RWPE2 (cell line): ENCODE measurements around the gene OSBPL10.
"Not testable (repeated sequence)": the region's sequence is repeated elsewhere in the genome, so short reads cannot be mapped to it uniquely, and the experiment has no call there.

Experiments
- ATAC-seq: fragments of 200-7000 bp; cut with Tn5 transposase; 3 replicates; pipeline ENCODE4 v1.9.1; 2021; ENCODE audit warnings: low read depth
- DNase-seq: peaks from one replicate; pipeline ENCODE4 v3.0.0-alpha.2; 2020; ENCODE audit warnings: low spot score
- H3K27ac ChIP-seq: fragments of 450-650 bp; 2 replicates; pipeline ENCODE4 v1.5.1; 2017; ENCODE audit warnings: mild to moderate bottlenecking; ENCODE audit not compliant: poor library complexity, severe bottlenecking
- H3K27me3 ChIP-seq: fragments of 250-450 bp; sonication (Bioruptor Pico); 2 replicates; pipeline ENCODE4 v1.5.1; 2021; ENCODE audit warnings: mild to moderate bottlenecking, moderate library complexity; ENCODE audit not compliant: insufficient read depth, poor library complexity, severe bottlenecking
- H3K36me3 ChIP-seq: fragments of 250-450 bp; sonication (Bioruptor Pico); 2 replicates; pipeline ENCODE4 v1.5.1; 2020; ENCODE audit warnings: low read depth, mild to moderate bottlenecking, moderate library complexity
- H3K4me1 ChIP-seq: fragments of 250-450 bp; sonication (Bioruptor Pico); 2 replicates; pipeline ENCODE4 v1.5.1; 2021; ENCODE audit warnings: mild to moderate bottlenecking, moderate library complexity; ENCODE audit not compliant: insufficient read depth, poor library complexity, severe bottlenecking
- H3K4me3 ChIP-seq: fragments of 250-450 bp; sonication (Bioruptor Pico); 2 replicates; pipeline ENCODE4 v1.5.1; 2021; ENCODE audit warnings: mild to moderate bottlenecking, moderate library complexity; ENCODE audit not compliant: severe bottlenecking
- H3K9me3 ChIP-seq: fragments of 250-450 bp; sonication (Bioruptor Pico); 2 replicates; pipeline ENCODE4 v1.5.1; 2021; ENCODE audit warnings: mild to moderate bottlenecking, moderate library complexity; ENCODE audit not compliant: severe bottlenecking
- CTCF ChIP-seq: fragments of 450-650 bp; IDR thresholded peaks from one replicate; pipeline ENCODE4 v1.5.1; 2017; ENCODE audit warnings: mild to moderate bottlenecking, moderate library complexity; ENCODE audit not compliant: poor library complexity, severe bottlenecking

The OSBPL10 gene

GRCh38 chr3:31693346-31693745, 287.7 kb downstream of the OSBPL10 start:
- no peak for TF ChIP-seq CTCF
- no peak overlapping the region for H3K27ac ChIP-seq
- no peaks in the 10 kb centered on the region for H3K4me1 ChIP-seq
- ATAC-seq (no peak), DNase-seq (no peak)
- no peaks in the 10 kb centered on the region for H3K27me3 ChIP-seq
- no peak overlapping the region for H3K4me3 ChIP-seq
- no peaks in the 10 kb centered on the region for H3K9me3 ChIP-seq
- peaks cover 37% of the 10 kb centered on the region for H3K36me3 ChIP-seq

- H3K36me3 ChIP-seq = peaks cover 37% of the 10 kb centered on the region
- no peak overlapping the region for H3K27ac ChIP-seq
- ATAC-seq = no peak
- no peak for DNase-seq
- no peak for TF ChIP-seq CTCF
- H3K4me1 ChIP-seq = no peaks in the 10 kb centered on the region
- H3K27me3 ChIP-seq = no peaks in the 10 kb centered on the region
- H3K9me3 ChIP-seq = no peaks in the 10 kb centered on the region
- H3K4me3 ChIP-seq = no peak overlapping the region
These were observed 288.3 kb downstream of the OSBPL10 start for GRCh38 chr3:31692751-31693150.

- Histone ChIP-seq H3K9me3 (no peaks in the 10 kb centered on the region), H3K27me3 (no peaks in the 10 kb centered on the region), H3K4me1 (no peaks in the 10 kb centered on the region), H3K27ac (no peak overlapping the region), H3K4me3 (no peak overlapping the region), H3K36me3 (peaks cover 29% of the 10 kb centered on the region)
- no peak for TF ChIP-seq CTCF
- DNase-seq (no peak), ATAC-seq (no peak)
These were observed 290.3 kb downstream of the OSBPL10 start for GRCh38 chr3:31690771-31691170.

GRCh38 chr3:31689523-31689922, 291.5 kb downstream of the OSBPL10 start:
- not testable (repeated sequence) for H3K27me3 ChIP-seq, ATAC-seq, DNase-seq, H3K27ac ChIP-seq, H3K4me1 ChIP-seq, H3K4me3 ChIP-seq, H3K9me3 ChIP-seq
- H3K36me3 ChIP-seq = peaks cover 29% of the 10 kb centered on the region

- H3K4me1 ChIP-seq = no peaks in the 10 kb centered on the region
- no peak overlapping the region for H3K4me3 ChIP-seq
- H3K27me3 ChIP-seq = no peaks in the 10 kb centered on the region
- ATAC-seq (no peak), DNase-seq (no peak)
- no peaks in the 10 kb centered on the region for H3K9me3 ChIP-seq
- peaks cover 33% of the 10 kb centered on the region for H3K36me3 ChIP-seq
- TF ChIP-seq CTCF = no peak
- H3K27ac ChIP-seq = no peak overlapping the region
These were observed 292.1 kb downstream of the OSBPL10 start for GRCh38 chr3:31688984-31689383.
